Renal cortical epithelial cell (primary cell): ENCODE results near the gene OXCT1. TPM values are rescaled to one million over a fixed set of nuclear protein-coding genes. Genes with fewer than 3 reads are reported as not detected.
A peak's percentile ranks its signal among the peaks of the same experiment; 100 is the strongest.
"Not testable (repeated sequence)": the region's sequence is repeated elsewhere in the genome, so short reads cannot be mapped to it uniquely, and the experiment has no call there.

ENCODE experiments used
- DNase-seq: peaks from one replicate; pipeline ENCODE4 v3.0.0-alpha.2; 2011; ENCODE audit warnings: low read depth
- total RNA-seq: library from RNA; depleted of rRNA; stranded (reverse); fragments of >200 nt; gene quantifications from 2 replicates; pipeline ENCODE4 v1.2.3, GENCODE V29; 2014

OXCT1 gene
- total RNA-seq, 1 donor from 2014 or later = 23.5 TPM

- no peak for DNase-seq
Measured at GRCh38 chr5:41773799-41774198, 96.4 kb downstream of the OXCT1 start.

DNA sequence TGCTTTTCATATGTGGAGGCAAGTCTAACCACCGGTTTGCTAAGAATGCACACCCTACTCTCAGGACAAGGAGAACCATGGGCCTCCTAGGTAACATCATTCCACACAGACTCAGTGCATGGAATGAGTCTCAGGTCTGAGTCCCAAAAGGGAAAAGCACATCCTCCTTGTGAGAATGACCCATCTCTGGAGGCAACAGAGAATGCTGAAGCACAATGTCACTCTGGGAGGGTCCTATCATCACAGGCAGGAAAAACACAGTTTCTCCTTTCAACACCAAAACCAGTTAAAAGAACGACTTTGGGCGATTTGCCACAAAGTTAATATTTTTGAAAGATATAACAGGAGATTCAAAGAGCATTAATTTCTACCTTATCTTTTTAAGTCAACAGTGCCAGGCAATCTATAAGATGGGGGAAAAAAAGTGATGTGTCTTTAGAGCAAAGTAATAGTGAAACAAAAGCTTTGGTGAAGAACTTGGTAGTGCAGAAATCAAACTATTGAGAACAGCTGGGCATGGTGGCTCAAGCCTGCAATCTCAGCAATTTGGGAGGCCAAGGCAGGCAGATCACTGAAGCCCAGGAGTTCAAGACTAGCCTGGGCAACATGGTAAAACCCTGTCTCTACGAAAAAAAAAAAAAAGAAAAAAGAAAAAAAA, 97.3 kb downstream of the OXCT1 start:
- DNase-seq = no peak

DNA sequence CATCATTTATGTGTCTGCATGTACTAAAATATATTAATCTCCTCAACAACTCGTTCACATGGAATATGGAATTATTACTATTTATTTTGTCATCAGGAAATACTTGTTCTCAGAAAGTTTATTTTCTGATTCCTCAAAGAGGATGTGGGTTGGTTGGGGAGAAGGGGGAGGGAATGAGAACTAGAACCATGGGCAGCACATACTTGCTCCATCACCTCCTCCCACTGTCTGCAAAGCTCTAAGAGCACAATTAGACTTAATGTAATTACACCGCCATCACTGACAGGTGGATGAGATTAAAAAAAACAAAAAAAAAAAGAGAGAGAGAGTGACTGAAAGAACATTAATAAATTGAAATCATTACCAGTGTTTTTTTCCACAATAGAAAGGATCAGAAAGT, 98.2 kb downstream of the OXCT1 start:
- DNase-seq = no peak

GRCh38 chr5:41770799-41771198, 99.4 kb downstream of the OXCT1 start:
- DNase-seq = no peak

GRCh38 chr5:41768692-41769091, 101.5 kb downstream of the OXCT1 start:
- no peak for DNase-seq

GRCh38 chr5:41764650-41765049, 105.6 kb downstream of the OXCT1 start:
- DNase-seq = no peak

- DNase-seq = no peak
Measured at GRCh38 chr5:41763574-41763973, 106.7 kb downstream of the OXCT1 start.

DNA sequence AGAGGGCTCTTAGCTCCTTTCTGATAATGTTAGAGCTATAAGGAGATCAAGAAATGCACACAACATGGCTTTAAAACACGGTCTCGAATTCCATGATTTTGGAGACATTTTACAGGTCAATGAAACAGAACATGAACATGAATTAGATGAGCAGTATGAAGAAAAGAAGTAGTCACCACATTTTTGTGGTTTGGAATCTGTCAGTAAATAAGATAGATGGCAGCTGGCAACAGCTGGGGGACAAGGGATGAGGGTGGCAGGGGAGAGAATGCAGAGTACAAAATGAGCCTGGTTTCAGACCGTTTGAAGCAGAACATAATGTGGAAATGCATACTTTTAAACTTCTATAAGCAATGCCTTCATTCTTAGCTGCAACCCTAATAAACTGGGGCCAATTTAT, 107.1 kb downstream of the OXCT1 start:
- DNase-seq = peak; percentile 70

DNA sequence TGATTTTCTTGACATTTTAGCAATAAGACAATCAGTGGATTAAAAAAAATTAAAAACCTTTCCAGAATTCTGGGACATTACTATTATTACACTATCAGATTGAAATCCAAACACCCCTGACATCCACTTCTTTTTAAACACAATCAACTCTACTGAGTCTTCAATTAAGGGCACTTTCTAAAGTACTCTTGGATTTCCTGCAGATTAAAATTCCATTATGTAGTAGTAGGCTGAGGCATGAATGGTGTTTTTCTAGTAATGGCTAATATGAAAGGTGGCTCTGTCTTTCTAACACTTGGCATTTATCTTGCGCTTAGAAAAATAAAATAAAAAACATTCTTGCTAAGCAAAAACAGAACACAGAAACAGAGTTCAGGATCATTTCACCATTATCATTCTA, 107.8 kb downstream of the OXCT1 start:
- DNase-seq = no peak

GRCh38 chr5:41761663-41762062, 108.6 kb downstream of the OXCT1 start:
- DNase-seq = no peak

GRCh38 chr5:41755705-41756104, 114.5 kb downstream of the OXCT1 start:
- no peak for DNase-seq

DNA sequence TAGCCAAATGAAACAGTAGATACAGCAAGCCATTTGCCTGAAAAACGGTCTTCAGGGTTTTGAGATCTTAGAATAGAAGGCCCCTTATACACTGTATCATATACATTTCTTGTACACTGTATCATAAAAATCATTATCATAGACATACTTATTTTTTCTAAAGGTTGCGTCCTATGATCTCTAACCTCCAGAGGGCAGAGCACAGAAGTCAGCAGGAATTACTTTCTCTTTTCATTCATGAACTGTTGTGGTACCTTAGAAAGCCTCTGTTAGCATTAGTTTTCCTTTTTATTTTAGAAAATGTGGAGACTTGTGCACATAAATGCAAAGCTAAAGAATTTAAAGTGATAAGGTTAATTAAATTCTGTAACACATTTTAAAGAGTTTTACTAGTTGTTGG, 115.4 kb downstream of the OXCT1 start:
- no peak for DNase-seq

DNA sequence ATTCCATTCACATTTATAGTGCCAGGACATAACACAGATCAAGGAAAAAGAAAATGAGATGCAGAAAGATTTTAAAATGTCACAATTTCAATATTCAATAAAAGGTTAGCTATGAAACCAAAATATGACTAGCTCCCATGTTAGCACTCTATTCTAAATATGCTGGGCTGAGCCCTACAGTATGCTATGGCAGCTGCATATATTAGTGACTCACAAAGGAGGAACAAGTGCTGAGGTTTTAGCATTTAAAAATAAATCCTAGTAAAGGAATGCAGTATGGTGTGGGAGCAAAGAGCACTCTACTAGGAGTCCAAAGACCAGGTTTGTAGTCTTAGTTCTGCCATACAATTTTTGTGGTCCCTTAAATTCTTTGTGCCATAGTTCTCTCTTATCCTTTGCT, 118.4 kb downstream of the OXCT1 start:
- no peak for DNase-seq

DNA sequence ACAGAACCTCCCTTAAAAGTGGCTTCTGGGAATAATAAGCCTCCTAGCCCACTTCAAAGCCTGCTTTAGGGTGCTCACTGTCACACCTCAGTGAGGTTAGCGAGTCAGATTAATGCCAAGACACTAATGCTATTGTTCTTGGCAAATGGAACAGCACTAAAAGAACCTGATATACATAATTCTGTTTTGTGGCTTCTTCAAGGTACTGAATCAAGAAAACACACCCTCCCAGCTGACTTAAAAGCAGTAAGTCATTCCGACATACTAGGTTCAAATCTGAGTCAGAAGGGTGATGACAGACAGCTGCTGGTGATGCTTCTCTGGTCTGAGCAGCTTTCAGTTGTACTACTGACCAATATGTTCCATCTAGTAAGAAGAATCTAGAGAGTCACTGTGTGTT, 121.6 kb downstream of the OXCT1 start:
- peak; percentile 96 for DNase-seq

DNA sequence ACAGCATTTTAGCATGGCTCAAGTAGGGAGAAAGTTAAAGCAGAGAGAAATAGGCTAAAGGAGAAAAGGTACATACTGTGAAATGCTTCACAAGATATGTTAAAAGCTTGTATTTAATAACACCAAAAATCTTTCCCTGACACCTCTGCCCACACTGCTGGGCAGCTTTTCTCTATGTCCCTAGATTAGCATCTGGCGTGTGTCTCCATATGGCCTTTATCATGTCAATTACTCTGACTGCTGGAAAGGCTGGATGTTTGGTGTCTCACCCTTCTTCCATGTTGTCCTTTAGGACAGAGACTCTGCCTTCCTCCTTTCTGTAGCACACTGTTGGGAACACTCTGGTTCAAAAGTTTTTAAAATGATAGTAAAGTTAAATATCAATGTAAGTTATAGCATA, 122.5 kb downstream of the OXCT1 start:
- DNase-seq = no peak

GRCh38 chr5:41747301-41747700, 122.9 kb downstream of the OXCT1 start:
- DNase-seq = peak; percentile 33

- DNase-seq = not testable (repeated sequence)
Measured at GRCh38 chr5:41742608-41743007, 127.6 kb downstream of the OXCT1 start.

DNA sequence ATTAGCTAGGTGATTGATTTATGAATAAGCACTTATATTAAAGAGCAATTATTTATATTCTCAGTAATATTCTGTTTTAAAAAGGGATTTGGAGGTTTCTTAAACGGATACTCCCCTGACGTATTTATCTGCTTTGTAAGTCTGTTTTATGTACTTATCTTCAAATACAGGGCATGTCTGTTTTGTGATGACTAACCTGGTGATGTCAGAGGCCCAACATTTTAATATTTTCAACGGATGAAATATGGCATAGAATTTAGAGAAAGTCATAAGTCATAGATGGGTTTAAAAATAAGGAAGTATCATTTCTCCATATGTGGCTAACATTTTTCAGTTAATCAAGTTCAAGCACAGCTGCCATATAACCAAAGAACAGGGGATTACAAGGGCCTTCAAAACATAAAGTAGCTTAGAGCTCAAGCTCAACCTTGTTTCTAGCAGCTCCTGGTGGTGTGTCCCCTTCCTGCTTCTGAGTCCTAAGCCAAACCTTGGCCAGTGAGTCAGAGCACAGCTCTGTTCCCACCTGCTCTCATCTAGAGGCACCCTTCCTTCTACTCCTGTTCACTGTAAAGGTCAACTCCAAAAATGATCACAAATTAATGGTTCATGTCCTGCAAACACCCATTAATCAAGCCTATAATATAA, 131.4 kb downstream of the OXCT1 start:
- DNase-seq = no peak

DNA sequence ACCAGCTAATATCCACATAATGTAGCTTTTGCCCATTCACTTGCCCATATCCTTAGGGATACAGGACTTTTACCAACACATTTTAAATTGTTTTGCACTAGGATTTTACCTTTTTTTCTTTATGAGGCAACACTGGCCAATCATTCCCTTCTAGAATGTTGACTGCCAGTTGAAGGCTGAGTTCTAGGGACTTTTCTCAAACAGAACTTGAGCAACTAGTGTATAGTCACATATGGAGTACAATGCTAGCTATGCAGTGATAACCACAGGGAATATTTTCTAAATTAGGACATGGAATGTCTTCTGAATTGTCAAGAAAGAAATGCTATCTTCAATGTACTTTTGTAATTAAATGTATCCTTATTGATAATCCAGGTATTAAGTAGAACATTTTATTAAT, 133.6 kb downstream of the OXCT1 start:
- DNase-seq = no peak

GRCh38 chr5:41735213-41735612, 135.0 kb downstream of the OXCT1 start:
- no peak for DNase-seq

- DNase-seq = not testable (repeated sequence)
Measured at GRCh38 chr5:41729381-41729780, 140.8 kb downstream of the OXCT1 start.

GRCh38 chr5:41728281-41728680, 141.9 kb downstream of the OXCT1 start:
- DNase-seq = no peak

DNA sequence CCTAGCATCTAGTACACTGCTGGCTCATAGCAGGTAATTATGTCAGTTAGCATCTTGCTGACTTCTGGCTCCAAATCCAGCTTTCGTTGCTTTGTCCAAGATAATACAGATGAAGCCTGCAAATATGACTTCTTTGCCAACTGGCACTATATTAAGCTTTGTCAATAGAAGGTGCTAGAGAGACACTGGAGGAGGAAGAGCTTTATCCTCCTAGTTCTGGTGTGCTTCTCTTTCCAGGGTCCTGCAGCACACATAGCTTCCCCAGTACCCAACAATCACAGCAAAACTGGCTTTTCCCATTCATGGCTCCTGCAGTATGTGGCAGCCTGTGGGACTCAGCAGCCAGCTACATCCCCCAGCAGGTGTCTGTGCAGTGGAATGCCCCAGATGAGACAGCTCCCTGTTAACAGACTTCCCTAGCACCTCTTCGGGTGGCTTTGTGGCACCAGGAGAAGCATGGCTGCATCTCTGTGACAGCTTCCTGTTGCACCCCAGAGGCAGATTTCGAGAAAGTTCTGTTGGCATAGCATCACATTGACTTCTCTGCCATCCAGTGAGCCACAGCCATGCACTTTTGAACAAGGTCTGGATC, 147.8 kb downstream of the OXCT1 start:
- peak; percentile 27 for DNase-seq
